ENCODE data around the gene PCIF1. TPM values are rescaled to one million over a fixed set of nuclear protein-coding genes. Genes with fewer than 3 reads are reported as not detected.

The PCIF1 gene
- total and polyA plus RNA-seq, 9 of the 15 experiments (the other 6 are each of a cell fraction or from before 2014, with no cell fraction given) = 5.8 to 29.4 (median 11.3) TPM

DNA sequence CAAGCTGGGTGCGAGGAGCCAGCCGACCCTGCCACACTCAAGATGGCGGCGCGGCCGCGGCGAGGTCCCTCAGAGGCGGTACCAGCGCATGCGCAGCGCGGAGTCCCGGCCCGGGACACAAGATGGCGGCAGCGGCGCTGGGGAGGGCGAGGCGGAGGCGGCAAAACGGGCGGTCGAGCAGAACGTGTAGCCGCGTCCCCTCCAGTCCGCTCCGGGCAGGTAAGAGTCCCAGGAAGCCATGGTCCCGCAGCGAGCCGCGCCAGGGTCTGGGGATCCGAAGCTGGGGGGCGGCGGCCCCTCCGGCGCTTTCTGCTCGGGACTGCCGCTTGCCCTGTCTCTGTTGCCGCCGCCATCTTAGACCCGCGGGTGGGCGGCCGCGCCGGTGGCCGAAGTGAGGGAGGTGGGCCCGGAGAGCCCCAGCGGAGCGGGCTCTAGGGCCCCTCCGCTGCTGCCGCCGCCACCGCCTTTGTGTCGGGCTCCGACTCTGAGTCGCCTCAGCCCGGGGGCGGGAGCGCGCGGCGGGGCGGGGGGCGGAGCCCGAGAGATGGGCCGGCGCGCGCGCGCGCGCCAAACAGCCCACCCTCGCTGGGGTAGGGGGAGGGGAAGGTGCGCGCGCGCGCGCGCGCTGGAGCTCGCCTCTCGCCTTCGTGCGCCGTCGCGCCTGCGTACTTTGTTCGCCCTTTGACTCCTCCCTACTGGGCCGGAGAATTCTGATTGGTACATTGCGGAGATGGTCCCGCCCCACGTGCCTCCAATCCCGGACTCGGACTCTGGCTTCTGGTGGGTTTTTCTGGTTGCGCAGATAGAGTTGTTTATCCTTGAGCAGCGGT lies at the start of gene PCIF1 (continued):
- TF ChIP-seq ZNF584 (CRISPR knock-in tag; IDR thresholded peaks at IDR 0.05; ENCODE audit: low read depth) (peak; percentile 84; the same call in 1 of the 2 replicates), SRSF1 (IDR thresholded peaks at IDR 0.05; ENCODE audit: low read depth, low read length) (no peak), ZNF143 (CRISPR knock-in tag; IDR thresholded peaks at IDR 0.05) (peak; percentile 49; the same call in 1 of the 2 replicates), BRD9 (IDR thresholded peaks at IDR 0.05; ENCODE audit: low read depth, partially characterized antibody) (no peak), TCF3 (CRISPR knock-in tag; IDR thresholded peaks at IDR 0.05) (no peak; the same call in 1 of the 2 replicates), CCNT2 (IDR thresholded peaks at IDR 0.05; ENCODE audit: borderline replicate concordance, extremely low read depth, insufficient read length, low read depth, low read length) (peak; percentile 86), NR2C2 (CRISPR knock-in tag; IDR thresholded peaks at IDR 0.05) (peak; percentile 84), NR2C2 (tag; IDR thresholded peaks at IDR 0.05) (peak; percentile 84; the same call in 1 of the 2 replicates), SIN3A (IDR thresholded peaks at IDR 0.05; ENCODE audit: borderline replicate concordance in 2 of 2, control insufficient read depth in 1 of 2, low read depth in 2 of 2, low read length in 2 of 2) (peak in 1 of 2 experiments; percentile 12; a peak in 2 of 4 replicates), COPS2 (conservative IDR thresholded peaks at IDR 0.05) (no peak), TRIM28 (IDR thresholded peaks at IDR 0.05) (0 out of 2 replicates have a peak, but pooled peaks have one; percentile 11), ZBTB17 (CRISPR knock-in tag; IDR thresholded peaks at IDR 0.05) (peak; percentile 55; the same call in 1 of the 2 replicates), HOXB6 (CRISPR knock-in tag; IDR thresholded peaks at IDR 0.05; ENCODE audit: borderline replicate concordance) (no peak), ZBTB7A (IDR thresholded peaks at IDR 0.05; ENCODE audit: borderline replicate concordance, control insufficient read depth, low read depth, low read length) (peak; percentile 94), KDM1A (IDR thresholded peaks at IDR 0.05) (no peak), PPARD (CRISPR knock-in tag; IDR thresholded peaks at IDR 0.05) (no peak)
- TF ChIP-seq, protein P1, sequence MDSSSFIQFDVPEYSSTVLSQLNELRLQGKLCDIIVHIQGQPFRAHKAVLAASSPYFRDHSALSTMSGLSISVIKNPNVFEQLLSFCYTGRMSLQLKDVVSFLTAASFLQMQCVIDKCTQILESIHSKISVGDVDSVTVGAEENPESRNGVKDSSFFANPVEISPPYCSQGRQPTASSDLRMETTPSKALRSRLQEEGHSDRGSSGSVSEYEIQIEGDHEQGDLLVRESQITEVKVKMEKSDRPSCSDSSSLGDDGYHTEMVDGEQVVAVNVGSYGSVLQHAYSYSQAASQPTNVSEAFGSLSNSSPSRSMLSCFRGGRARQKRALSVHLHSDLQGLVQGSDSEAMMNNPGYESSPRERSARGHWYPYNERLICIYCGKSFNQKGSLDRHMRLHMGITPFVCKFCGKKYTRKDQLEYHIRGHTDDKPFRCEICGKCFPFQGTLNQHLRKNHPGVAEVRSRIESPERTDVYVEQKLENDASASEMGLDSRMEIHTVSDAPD (CRISPR knock-in tag; IDR thresholded peaks at IDR 0.05) = no peak
- TF ChIP-seq, protein P2, sequence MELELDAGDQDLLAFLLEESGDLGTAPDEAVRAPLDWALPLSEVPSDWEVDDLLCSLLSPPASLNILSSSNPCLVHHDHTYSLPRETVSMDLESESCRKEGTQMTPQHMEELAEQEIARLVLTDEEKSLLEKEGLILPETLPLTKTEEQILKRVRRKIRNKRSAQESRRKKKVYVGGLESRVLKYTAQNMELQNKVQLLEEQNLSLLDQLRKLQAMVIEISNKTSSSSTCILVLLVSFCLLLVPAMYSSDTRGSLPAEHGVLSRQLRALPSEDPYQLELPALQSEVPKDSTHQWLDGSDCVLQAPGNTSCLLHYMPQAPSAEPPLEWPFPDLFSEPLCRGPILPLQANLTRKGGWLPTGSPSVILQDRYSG (tag; conservative IDR thresholded peaks at IDR 0.05; ENCODE audit: low read depth) = no peak
- TF ChIP-seq, protein P3, sequence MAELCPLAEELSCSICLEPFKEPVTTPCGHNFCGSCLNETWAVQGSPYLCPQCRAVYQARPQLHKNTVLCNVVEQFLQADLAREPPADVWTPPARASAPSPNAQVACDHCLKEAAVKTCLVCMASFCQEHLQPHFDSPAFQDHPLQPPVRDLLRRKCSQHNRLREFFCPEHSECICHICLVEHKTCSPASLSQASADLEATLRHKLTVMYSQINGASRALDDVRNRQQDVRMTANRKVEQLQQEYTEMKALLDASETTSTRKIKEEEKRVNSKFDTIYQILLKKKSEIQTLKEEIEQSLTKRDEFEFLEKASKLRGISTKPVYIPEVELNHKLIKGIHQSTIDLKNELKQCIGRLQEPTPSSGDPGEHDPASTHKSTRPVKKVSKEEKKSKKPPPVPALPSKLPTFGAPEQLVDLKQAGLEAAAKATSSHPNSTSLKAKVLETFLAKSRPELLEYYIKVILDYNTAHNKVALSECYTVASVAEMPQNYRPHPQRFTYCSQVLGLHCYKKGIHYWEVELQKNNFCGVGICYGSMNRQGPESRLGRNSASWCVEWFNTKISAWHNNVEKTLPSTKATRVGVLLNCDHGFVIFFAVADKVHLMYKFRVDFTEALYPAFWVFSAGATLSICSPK (IDR thresholded peaks at IDR 0.05; ENCODE audit: borderline replicate concordance) = no peak
- TF ChIP-seq, protein P4, sequence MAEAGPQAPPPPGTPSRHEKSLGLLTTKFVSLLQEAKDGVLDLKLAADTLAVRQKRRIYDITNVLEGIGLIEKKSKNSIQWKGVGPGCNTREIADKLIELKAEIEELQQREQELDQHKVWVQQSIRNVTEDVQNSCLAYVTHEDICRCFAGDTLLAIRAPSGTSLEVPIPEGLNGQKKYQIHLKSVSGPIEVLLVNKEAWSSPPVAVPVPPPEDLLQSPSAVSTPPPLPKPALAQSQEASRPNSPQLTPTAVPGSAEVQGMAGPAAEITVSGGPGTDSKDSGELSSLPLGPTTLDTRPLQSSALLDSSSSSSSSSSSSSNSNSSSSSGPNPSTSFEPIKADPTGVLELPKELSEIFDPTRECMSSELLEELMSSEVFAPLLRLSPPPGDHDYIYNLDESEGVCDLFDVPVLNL (CRISPR knock-in tag; IDR thresholded peaks at IDR 0.05; ENCODE audit: low read depth) = no peak

All from K562 (cell line).